PC-3 (cell line): ENCODE measurements around the gene ADH5. TPM values are rescaled to one million over a fixed set of nuclear protein-coding genes. Genes with fewer than 3 reads are reported as not detected.

Source experiments
- ATAC-seq: fragments of 200-7000 bp; cut with Tn5 transposase; 2 replicates; pipeline ENCODE4 v1.9.1; 2020; ENCODE audit warnings: mild to moderate bottlenecking, moderate library complexity
- BruUV-seq: library from RNA; stranded (reverse); fragments of 400-500 nt; replicated peaks from 2 replicates; lab custom pipeline; 2021; lab: Mats Ljungman, UMichigan
- CTCF ChIA-PET: fragments of 300-600 bp; sonication (Branson Sonifier 250); formaldehyde crosslinking; loops from one replicate; lab custom pipeline; 2022; ENCODE audit warnings: antibody characterized with exemption; lab: Charles Lee
- POLR2A ChIA-PET: fragments of 300-600 bp; sonication (Branson Sonifier 250); formaldehyde crosslinking; loops from one replicate; lab custom pipeline; 2022; ENCODE audit warnings: antibody characterized with exemption; ENCODE audit not compliant: unreplicated experiment; lab: Charles Lee
- DNase-seq: peaks from one replicate; pipeline ENCODE4 v3.0.0-alpha.2; 2015
- H2AFZ ChIP-seq: fragments of 300-600 bp; sonication (generic); 2 replicates; pipeline ENCODE4 v1.6.0; 2016; ENCODE audit warnings: antibody characterized with exemption, low read length
- H3F3A ChIP-seq: fragments of 300-600 bp; sonication (generic); one replicate; pipeline ENCODE4 v1.6.0; 2017; ENCODE audit warnings: antibody characterized with exemption, low read length, control low read depth, mild to moderate bottlenecking; ENCODE audit not compliant: unreplicated experiment
- H3K27ac ChIP-seq: fragments of 300-600 bp; sonication (generic); 2 replicates; pipeline ENCODE4 v1.5.1; 2016; ENCODE audit warnings: mild to moderate bottlenecking, low read length
- H3K27me3 ChIP-seq: fragments of 300-600 bp; sonication (generic); 2 replicates; pipeline ENCODE4 v1.6.1; 2016; ENCODE audit warnings: low read length, mixed read lengths
- H3K36me3 ChIP-seq: fragments of 300-600 bp; sonication (generic); 2 replicates; pipeline ENCODE4 v1.6.1; 2016; ENCODE audit warnings: low read depth, mixed run types, low read length, mixed read lengths
- H3K4me1 ChIP-seq: fragments of 300-600 bp; sonication (generic); 2 replicates; pipeline ENCODE4 v1.5.1; 2016; ENCODE audit warnings: low read length; ENCODE audit not compliant: insufficient read depth
- H3K4me2 ChIP-seq: fragments of 300-600 bp; sonication (generic); 2 replicates; pipeline ENCODE4 v1.6.0; 2016; ENCODE audit warnings: low read length
- H3K4me3 ChIP-seq: fragments of 300-600 bp; sonication (generic); 2 replicates; pipeline ENCODE4 v1.5.1; 2016; ENCODE audit warnings: mild to moderate bottlenecking, low read length, mixed read lengths
- H3K79me2 ChIP-seq: fragments of 300-600 bp; sonication (generic); 2 replicates; pipeline ENCODE4 v1.6.1; 2017; ENCODE audit warnings: low read length, mixed read lengths
- H3K9ac ChIP-seq: fragments of 300-600 bp; sonication (generic); 2 replicates; pipeline ENCODE4 v1.6.0; 2016; ENCODE audit warnings: mild to moderate bottlenecking, low read length
- H3K9me2 ChIP-seq: fragments of 300-600 bp; sonication (generic); replicated peaks from 2 replicates; pipeline ENCODE4 v1.6.1; 2016; ENCODE audit warnings: mixed run types, low read length, mixed read lengths
- H3K9me3 ChIP-seq: fragments of 300-600 bp; sonication (generic); 2 replicates; pipeline ENCODE4 v1.6.1; 2016; ENCODE audit warnings: low read length, mixed read lengths
- H4K20me1 ChIP-seq: fragments of 300-600 bp; sonication (generic); 2 replicates; pipeline ENCODE4 v1.6.1; 2016; ENCODE audit warnings: low read length, mixed read lengths
- EZH2 ChIP-seq: fragments of 300-600 bp; sonication (generic); IDR thresholded peaks from one replicate; pipeline ENCODE4 v1.6.1; 2017; ENCODE audit warnings: antibody characterized with exemption, mild to moderate bottlenecking, low read length; ENCODE audit not compliant: unreplicated experiment
- EZH2phosphoT487 ChIP-seq: fragments of 300-600 bp; sonication (generic); IDR thresholded peaks from 2 replicates; pipeline ENCODE4 v1.6.1; 2018; ENCODE audit warnings: mild to moderate bottlenecking, antibody characterized with exemption, low read length, borderline replicate concordance
- intact Hi-C: fragments of 100-400 bp; cut with micrococcal nuclease; formaldehyde crosslinking; loops from 2 replicates; pipeline ENCODE4 v1.9.0; 2023
- total RNA-seq: library from RNA; depleted of rRNA; stranded (reverse); fragments of >200 nt; gene quantifications from 2 replicates; pipeline ENCODE4 v1.2.3, GENCODE V29; 2014
- TF ChIP-seq, protein P1 (sequence below): fragments of 300-600 bp; sonication (generic); conservative IDR thresholded peaks from 2 replicates; pipeline ENCODE4 v1.5.1; 2017; ENCODE audit warnings: antibody characterized with exemption, low read depth, mild to moderate bottlenecking, low read length

ADH5 gene
- total RNA-seq, 1 experiment from 2014 or later, result 94.5 TPM

DNA sequence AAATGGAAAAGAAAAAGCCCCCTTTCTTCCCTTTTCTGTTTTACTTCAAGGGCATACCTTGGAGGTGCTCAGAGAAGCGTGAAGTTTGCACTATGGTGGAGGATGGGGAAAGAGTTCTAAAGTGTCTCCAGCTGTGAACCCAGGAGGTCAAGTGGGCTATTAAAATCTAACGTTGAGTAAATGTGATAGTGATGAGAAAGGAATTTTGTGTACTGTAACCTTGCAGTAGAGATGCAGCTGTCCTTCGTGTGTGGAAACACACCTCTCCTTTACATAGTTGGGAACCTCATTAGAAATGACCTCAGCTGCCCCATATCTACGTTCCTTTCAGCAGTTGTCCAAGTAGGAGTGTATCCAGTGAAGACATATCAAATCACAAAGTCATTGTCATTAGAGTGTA is 26.5 kb downstream of the ADH5 start:
- Histone ChIP-seq H3K9me3 (no peaks in the 10 kb centered on the region), H2AFZ (no peak overlapping the region), H3K4me2 (no peak overlapping the region), H3K9me2 (no peaks in the 10 kb centered on the region), H3K4me3 (no peak overlapping the region), H3K27me3 (no peaks in the 10 kb centered on the region), H3K4me1 (peaks cover 24% of the 10 kb centered on the region), H3K36me3 (peaks cover 35% of the 10 kb centered on the region), H3K79me2 (no peaks in the 10 kb centered on the region), H4K20me1 (no peaks in the 10 kb centered on the region), H3K27ac (no peak overlapping the region), H3K9ac (no peak overlapping the region), H3F3A (no peaks in the 10 kb centered on the region)
- ATAC-seq, result no peak
- DNase-seq, result no peak
- intact Hi-C loops, result no loop called here
- TF ChIP-seq, protein P1, sequence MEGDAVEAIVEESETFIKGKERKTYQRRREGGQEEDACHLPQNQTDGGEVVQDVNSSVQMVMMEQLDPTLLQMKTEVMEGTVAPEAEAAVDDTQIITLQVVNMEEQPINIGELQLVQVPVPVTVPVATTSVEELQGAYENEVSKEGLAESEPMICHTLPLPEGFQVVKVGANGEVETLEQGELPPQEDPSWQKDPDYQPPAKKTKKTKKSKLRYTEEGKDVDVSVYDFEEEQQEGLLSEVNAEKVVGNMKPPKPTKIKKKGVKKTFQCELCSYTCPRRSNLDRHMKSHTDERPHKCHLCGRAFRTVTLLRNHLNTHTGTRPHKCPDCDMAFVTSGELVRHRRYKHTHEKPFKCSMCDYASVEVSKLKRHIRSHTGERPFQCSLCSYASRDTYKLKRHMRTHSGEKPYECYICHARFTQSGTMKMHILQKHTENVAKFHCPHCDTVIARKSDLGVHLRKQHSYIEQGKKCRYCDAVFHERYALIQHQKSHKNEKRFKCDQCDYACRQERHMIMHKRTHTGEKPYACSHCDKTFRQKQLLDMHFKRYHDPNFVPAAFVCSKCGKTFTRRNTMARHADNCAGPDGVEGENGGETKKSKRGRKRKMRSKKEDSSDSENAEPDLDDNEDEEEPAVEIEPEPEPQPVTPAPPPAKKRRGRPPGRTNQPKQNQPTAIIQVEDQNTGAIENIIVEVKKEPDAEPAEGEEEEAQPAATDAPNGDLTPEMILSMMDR, result no peak
- TF ChIP-seq EZH2phosphoT487, result no peak
- no peak for TF ChIP-seq EZH2
- CTCF ChIA-PET, result no interaction called here
- TSS peak; percentile 57 for BruUV-seq
- POLR2A ChIA-PET, result no interaction called here

DNA sequence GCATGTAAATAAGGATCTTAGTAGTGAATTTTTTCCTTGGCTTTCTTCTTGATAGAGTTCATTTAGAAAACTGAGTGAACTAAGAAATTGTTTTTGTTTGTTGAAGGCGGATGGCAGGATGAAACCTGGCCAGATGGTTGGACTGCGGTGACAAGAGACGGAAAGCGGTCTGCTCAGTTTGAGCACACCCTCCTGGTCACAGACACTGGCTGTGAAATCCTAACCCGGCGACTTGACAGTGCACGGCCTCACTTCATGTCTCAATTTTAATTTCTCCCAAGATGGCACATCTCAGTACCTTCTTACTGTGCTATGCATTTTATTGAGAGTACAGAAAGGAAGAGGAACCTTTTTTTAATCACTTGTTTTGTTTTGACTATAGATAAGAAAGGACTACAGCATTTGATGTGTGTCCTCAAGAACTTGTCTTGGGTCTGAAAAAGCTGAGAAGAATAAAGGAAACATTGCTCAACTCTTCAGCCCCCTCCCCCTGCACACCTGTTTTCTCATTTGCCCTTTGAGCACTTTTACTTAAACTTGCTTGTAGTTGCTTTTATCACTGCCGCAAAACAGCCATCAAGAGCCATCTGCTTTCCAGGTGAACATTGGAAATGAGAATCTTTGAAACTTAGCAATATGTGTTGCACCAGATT is 27.4 kb downstream of the ADH5 start:
- no peaks in the 10 kb centered on the region for H3K27me3 ChIP-seq
- H3K36me3 ChIP-seq, result peaks cover 35% of the 10 kb centered on the region
- H3K4me1 ChIP-seq, result peaks cover 24% of the 10 kb centered on the region
- no peak overlapping the region for H3K9ac ChIP-seq
- POLR2A ChIA-PET, result no interaction called here
- ATAC-seq (no peak), DNase-seq (no peak)
- H3K27ac ChIP-seq, result no peak overlapping the region
- H3F3A ChIP-seq, result no peaks in the 10 kb centered on the region
- intact Hi-C loops, result loop anchor here (2.0 kb wide), 1 partner anchor 26 kb away; no protein-coding TSS in a partner anchor
- CTCF ChIA-PET, result no interaction called here
- no TSS peak for BruUV-seq
- TF ChIP-seq, protein P1, result no peak
- TF ChIP-seq EZH2phosphoT487 (no peak), EZH2 (no peak)
- H3K79me2 ChIP-seq, result no peaks in the 10 kb centered on the region
- H3K4me3 ChIP-seq, result no peak overlapping the region
- no peaks in the 10 kb centered on the region for H3K9me2 ChIP-seq
- H3K4me2 ChIP-seq, result 0 out of 2 replicates have a peak overlapping the region, but pooled peaks have one; percentile 64
- no peaks in the 10 kb centered on the region for H3K9me3 ChIP-seq
- H2AFZ ChIP-seq, result no peak overlapping the region
- no peaks in the 10 kb centered on the region for H4K20me1 ChIP-seq

GRCh38 chr4:99059550-99059949 is 29.0 kb downstream of the ADH5 start:
- Histone ChIP-seq H3K27me3 (no peaks in the 10 kb centered on the region), H3K4me3 (peak overlapping the region; percentile 36; the same call in 1 of the 2 replicates), H3K9ac (no peak overlapping the region), H3K4me2 (peak overlapping the region; percentile 57), H2AFZ (no peak overlapping the region), H3K4me1 (peaks cover 30% of the 10 kb centered on the region), H3K9me2 (no peaks in the 10 kb centered on the region), H3F3A (no peaks in the 10 kb centered on the region), H3K79me2 (no peaks in the 10 kb centered on the region), H3K36me3 (peaks cover 37% of the 10 kb centered on the region), H3K27ac (peak overlapping the region; percentile 58), H4K20me1 (no peaks in the 10 kb centered on the region), H3K9me3 (no peaks in the 10 kb centered on the region)
- ChIA-PET POLR2A (no interaction called here), CTCF (no interaction called here)
- ATAC-seq, result no peak
- no TSS peak for BruUV-seq
- TF ChIP-seq EZH2 (no peak), EZH2phosphoT487 (no peak)
- TF ChIP-seq, protein P1, result no peak
- no peak for DNase-seq
- intact Hi-C loops, result loop anchor here (5.0 kb wide), 1 partner anchor 122 kb away; no protein-coding TSS in a partner anchor
